GM18511 (cell line): Measurements from ENCODE around the gene CISH.

ENCODE experiments used
- ATAC-seq: cut with Tn5 transposase; IDR thresholded peaks from one replicate; pipeline ENCODE4 v1.9.1; 2021; ENCODE audit warnings: mild to moderate bottlenecking, moderate library complexity; ENCODE audit not compliant: unreplicated experiment

Gene CISH

GRCh38 chr3:50611464-50612233, at the start of gene CISH:
CISH (minus strand) TSS chr3:50611774; CDS start chr3:50611650, 124 bp downstream.
- peak; percentile 76 for ATAC-seq

- no peak for ATAC-seq
Measured at GRCh38 chr3:50660386-50660785, 48.8 kb upstream of the CISH start.

- no peak for ATAC-seq
Measured at GRCh38 chr3:50658831-50659230, 47.3 kb upstream of the CISH start.

GRCh38 chr3:50658416-50658815, 46.8 kb upstream of the CISH start:
- ATAC-seq: no peak

GRCh38 chr3:50657816-50658215, 46.2 kb upstream of the CISH start:
- no peak for ATAC-seq

- no peak for ATAC-seq
Measured at GRCh38 chr3:50657407-50657806, 45.8 kb upstream of the CISH start.

GRCh38 chr3:50656417-50657195, 45.0 kb upstream of the CISH start:
- ATAC-seq: no peak

GRCh38 chr3:50655009-50655830, 43.6 kb upstream of the CISH start:
- ATAC-seq: no peak

- ATAC-seq: no peak
Measured at GRCh38 chr3:50653937-50654595, 42.5 kb upstream of the CISH start.

- ATAC-seq: peak; percentile 52
Measured at GRCh38 chr3:50652709-50653108, 41.1 kb upstream of the CISH start.

GRCh38 chr3:50651920-50652529, 40.5 kb upstream of the CISH start:
- ATAC-seq: no peak

- ATAC-seq: no peak
Measured at GRCh38 chr3:50651445-50651844, 39.9 kb upstream of the CISH start.

GRCh38 chr3:50650018-50650417, 38.4 kb upstream of the CISH start:
- no peak for ATAC-seq

GRCh38 chr3:50649451-50649931, 37.9 kb upstream of the CISH start:
- no peak for ATAC-seq

GRCh38 chr3:50648944-50649343, 37.4 kb upstream of the CISH start:
- ATAC-seq: no peak

- no peak for ATAC-seq
Measured at GRCh38 chr3:50648313-50648712, 36.7 kb upstream of the CISH start.

GRCh38 chr3:50645378-50645777, 33.8 kb upstream of the CISH start:
- no peak for ATAC-seq

- ATAC-seq: no peak
Measured at GRCh38 chr3:50644561-50644960, 33.0 kb upstream of the CISH start.

- ATAC-seq: no peak
Measured at GRCh38 chr3:50642382-50642781, 30.8 kb upstream of the CISH start.

GRCh38 chr3:50639055-50639494, 27.5 kb upstream of the CISH start:
- ATAC-seq: no peak
